Measurements from ENCODE around the gene CBX1. TPM values are rescaled to one million over a fixed set of nuclear protein-coding genes. Genes with fewer than 3 reads are reported as not detected.
A peak's percentile ranks its signal among the peaks of the same experiment; 100 is the strongest.

The CBX1 gene
- 53.5 and 64.6 TPM in 2 replicates for total RNA-seq (2014; rRNA removed; shearing (Covaris generic))

DNA sequence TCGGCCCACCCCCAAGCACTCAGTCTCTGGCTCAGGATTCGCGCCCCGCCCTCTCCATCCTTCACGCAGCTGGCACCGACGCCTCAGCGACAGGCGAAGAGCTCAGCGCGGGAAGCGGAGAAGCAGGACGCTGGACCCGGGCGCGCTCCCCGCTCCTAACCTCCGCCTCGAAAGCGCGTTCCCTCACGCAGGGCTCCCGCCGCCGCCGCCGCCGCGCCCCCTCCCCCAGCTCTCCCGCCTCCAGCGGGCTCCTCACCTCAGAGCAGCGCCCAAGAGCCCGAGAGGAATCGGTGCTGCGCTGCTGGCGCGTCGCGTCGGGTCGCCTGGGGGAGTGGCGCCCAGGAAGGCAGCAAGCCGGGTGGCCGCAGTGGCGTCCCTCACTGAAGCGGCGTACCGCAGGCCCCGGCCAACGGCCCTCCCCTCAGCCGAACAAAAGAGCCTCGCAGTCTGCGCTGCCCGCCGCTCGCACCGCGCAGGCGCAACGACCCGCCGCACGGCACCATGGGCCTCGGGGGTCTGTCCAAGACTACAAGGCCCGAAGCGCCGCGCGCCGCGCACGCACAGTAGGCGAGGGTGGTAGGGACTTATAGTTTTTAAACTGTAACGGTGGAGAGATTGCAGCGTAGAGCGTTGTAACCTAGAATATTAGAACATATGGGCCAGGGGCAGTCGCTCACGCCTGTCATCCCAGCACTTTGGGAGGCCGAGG is at the start of gene CBX1:
TSS of gene CBX1 (minus strand) at position 467 of the 709 bp plus-strand sequence. CDS start 24,474 bp downstream, outside the sequence.
- DNase-seq (ENCODE audit: low read depth), result peak; percentile 91

DNA sequence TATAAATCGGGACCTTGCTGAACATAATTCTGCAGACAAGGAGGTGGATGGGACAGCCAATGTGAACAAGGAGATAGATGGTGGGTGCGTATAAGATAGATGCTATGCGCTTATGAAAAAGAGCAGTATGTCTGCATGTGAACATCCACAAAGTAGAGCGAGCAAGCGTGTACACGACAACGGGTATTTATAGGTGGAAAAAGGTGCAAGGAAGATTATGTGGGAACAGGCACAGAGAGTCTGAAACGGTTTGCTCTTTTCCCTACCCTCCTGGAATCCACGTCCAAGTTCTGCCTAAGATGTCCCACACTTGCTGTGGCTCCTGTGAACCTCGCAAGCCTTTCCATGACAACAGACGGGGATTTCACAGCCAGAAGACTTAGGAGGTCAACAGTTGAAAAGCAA is 49.3 kb upstream of the CBX1 start:
- no peak for DNase-seq (ENCODE audit: low read depth)

DNA sequence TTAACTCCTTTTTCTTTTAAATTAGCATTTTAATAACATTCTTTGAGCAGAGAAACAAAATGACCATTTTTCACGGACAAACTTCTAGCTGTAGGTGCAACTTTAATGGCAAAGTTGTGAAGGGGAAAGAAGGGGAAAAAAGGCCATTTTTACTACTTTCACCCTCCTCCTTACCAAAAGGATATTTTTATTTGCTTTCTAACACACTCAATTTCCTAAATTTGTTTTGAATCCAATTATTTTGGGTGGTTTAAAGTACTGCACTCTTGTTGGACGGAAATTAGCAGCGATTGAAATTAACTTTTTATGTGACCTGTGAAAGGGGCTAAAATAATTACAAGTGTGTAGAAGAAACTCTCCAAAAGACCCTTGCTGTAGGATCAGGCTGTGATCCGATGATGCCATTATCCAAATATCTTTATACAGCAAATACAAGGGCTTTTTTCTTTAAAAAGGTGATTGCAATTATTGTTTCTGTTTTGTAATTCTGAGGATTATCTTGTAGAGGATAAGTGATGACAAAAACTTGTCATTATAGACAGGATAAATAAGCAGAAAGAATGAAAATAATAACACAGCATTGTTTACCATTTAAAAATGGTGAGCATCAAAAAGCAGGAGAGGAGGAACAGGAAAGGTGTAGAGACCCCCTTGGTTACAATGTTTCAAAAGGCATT is 48.6 kb upstream of the CBX1 start:
- DNase-seq (ENCODE audit: low read depth), result no peak

DNA sequence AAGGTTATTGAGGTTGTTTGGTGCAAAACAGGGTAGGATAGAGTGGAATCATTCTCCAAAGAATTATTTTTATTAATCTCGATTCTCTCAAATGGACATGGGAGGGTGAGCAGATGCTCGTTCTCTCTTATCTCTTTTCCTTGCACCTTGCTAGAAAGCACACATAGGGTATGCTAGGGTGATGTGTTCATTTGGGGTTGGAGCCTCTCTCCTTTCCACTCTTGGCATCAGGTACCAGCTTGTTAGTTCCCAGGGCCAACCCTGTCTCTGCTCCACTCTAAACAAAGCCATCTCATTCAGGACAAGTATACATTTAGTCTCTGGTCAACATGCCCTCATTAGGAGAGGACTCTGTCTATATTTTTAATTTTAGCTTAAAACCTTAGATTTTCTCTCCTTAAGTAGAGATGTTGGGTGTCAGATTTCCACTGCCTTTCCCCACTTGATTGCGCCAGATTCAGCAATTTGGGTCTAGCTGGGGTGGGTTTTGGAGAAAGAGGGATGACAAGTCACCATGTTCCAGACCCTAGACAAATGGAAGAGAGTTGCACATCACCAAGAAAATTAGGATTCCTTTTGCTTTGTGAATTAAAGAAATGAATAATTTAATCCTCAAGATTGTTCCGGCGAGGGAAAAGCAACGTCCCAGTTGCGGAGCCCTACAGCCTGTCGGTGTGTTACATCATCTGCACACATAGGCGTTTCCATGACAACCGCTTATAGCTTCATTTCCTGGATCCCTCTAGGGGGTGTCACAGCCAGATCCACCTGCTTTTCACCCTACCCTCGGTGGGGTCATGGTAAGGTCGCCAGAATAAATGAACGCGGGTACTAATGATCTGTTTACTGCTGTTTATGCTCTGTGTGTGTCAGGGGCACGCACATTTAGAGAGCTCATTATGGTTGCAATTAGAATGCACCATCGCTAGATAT is 47.8 kb upstream of the CBX1 start:
- no peak for DNase-seq (ENCODE audit: low read depth)

DNA sequence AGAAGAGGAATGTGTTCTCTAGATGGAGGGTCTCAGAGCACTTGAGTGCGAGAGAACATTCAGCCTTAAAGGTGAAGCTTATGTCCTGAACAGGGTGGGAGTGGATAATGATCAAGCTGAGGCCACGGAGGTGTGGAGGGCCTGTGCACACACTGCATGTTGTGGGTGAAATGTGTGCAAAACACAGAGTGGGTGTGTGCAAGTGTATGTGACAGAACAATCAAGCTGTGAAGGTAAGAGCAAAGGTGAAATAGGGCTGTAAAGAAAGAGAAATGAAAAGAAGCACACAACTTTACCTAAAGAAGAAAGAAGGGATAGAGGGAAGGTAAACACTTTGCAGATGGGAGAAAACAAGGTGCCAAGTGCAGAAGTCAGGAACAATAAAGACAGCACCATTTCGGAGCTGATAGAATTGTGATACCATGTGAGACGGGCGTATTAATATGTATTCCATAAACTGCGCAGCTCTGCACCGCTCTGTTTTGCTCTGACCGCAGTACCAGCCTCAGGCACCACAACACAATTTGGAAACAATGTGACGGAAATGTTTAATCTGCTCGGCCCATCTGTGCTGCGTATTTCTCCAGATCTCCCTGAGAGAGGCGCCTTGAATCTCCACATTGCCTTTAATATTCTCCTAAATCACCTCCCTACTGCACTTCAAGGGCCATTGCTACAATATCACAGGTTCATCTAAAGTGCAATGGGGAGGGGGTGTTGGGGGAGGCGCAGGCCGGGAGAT is 46.9 kb upstream of the CBX1 start:
- peak; percentile 52 for DNase-seq (ENCODE audit: low read depth)

DNA sequence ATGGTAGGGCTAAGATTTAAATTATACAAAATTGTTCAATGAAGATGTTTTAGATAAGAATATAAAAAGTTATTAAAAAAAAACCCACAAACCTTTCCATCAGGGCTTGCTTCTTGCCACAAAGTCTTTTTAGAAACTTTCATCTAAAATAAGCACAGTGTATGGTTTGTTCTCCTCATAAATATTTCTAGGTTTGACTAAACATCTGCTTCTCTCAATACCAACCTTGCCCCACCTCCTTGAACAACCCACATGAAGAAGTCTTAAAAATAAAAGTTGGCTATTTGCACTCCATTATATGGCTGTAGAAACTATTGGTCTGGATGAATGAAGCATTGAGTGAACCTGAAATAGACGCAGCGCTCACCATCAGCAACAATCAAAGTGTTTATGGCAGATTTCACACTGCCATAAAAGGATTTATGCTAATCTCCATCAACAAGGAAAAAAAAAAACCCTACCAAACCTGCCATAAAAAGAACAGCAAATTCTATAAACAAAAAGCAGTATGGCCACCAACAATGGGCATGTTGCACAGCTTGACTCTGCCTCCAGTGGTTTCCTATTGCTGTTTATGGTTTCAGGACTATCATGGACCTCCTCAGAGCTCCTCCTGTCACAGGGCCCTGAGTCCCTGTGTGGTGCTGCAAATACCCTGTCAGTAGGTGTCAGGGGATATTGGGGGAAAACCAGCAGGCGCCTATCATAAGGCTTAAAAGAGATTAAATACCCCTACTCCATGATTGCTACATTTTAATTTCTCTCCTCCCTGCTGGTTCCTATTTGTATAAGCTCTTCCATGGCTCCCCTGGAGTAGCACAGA is 43.9 kb upstream of the CBX1 start:
- DNase-seq (ENCODE audit: low read depth), result no peak

DNA sequence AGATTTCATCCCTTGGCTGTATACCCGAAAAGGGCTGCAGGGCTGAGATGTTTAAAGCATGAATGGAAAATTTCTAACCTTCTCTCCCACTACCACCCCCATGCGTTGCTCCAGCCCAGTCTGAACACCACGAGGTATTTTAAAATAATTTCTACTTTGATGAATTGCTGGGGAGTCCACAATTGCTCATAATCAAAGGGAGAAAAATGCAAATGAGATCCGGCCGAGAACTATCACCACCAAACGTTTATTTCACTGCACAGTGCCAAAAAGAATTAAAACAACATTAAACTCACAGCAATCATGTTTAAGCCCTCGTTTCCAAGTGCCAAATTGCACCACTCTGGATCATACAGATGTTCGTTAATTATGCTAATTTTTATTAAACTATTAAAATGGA is 43.0 kb upstream of the CBX1 start:
- no peak for DNase-seq (ENCODE audit: low read depth)

DNA sequence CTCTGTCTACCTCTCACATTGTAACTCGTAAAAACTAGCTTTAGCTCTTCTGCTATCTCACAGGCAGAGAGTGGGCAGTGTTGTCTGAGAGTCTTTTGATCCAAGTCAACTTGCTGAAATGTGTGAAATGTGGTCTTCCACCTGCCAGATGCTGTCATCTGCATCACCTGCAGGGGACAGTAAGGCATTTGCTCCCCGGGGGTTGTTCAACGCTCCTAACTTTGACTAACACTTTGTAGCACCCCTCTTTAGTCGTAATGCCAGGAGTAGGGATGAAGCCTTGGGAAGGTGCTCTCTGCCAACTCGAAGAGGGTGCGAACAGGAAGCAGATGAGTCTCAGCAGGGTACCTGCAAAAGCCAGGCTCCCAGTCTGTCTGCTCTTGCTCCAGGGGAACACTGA is 42.4 kb upstream of the CBX1 start:
- no peak for DNase-seq (ENCODE audit: low read depth)

DNA sequence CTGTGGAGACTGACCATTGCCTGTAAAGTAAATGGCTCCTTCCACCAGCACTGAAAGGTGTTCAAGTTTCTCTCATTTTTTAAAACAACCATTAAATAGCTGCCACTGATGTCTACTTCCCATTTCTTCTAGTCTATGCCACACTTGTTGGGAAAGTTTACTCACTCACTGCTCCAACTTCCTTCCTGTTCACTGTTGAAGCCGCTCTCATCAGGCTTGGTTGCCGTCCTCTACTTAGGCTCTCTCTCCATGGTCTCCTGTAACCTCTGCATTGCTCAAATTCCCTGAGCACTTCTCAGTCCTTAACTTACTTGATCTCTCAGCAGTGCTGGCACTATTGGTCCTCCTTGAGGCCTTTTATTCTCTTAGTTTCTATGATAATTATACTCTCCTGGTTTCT is 38.7 kb upstream of the CBX1 start:
- DNase-seq (ENCODE audit: low read depth), result no peak

DNA sequence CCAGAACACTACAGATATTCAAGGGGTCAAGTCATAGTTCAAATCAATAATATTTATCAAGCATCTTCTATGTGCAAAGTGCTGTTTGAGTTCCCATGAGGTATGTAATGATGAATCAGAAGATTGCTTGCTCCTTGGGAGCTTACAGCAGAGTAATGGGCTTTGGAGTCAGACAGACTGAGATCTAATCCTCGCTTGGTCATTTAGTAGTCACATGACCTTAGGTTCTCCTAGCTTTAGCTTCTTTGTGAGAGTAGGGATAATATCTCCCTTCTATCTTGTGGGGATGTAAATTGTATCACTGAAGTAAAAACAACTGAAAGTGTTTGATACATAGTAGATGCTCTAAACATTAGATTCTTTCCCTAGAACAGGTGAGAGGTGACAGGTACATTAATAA is 36.4 kb upstream of the CBX1 start:
- DNase-seq (ENCODE audit: low read depth), result no peak

DNA sequence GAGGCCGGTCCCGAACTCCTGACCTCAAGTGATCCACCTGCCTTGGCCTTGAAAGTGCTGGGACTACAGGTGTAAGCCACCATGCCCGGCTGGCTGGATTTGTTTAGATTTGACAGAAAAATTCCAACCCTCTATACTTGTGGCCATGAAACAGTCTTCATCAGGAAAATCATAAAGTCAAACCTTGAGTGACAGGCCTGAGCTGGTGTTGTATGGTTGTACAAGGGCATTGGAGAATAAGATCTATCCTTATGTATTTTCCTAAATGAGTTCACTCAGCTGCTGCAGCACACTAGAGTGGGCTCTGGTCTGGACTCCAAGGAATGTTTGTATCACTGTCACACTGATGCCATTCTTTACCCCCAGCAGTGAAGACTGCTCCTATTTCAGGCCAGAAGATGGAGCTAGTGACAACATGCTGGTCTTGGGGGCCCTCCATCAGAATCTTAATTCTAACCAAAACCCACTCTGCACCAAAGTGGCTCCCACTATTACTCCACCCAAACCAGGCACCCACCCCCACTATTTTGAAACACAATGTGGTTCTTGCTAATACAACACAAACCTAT is 33.7 kb upstream of the CBX1 start:
- DNase-seq (ENCODE audit: low read depth), result peak; percentile 7

DNA sequence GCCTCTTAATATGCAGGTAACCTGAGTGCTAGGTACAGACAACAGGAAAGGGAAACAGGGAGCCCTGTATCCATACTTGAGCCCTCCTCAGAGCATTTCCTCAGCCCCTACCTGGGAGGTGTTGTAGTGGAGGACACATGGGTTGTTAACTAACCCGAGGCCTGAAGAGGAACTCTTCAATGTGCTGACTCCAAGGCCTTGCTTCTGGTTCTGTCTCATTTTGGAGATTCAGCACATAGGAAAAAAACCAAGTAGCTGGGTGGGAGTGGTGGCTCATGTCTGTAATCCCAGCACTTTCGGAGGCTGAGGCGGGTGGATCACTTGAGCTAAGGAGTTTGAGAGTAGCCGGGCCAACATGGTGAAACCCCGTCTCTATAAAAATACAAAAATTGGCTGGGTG is 31.1 kb upstream of the CBX1 start:
- no peak for DNase-seq (ENCODE audit: low read depth)

DNA sequence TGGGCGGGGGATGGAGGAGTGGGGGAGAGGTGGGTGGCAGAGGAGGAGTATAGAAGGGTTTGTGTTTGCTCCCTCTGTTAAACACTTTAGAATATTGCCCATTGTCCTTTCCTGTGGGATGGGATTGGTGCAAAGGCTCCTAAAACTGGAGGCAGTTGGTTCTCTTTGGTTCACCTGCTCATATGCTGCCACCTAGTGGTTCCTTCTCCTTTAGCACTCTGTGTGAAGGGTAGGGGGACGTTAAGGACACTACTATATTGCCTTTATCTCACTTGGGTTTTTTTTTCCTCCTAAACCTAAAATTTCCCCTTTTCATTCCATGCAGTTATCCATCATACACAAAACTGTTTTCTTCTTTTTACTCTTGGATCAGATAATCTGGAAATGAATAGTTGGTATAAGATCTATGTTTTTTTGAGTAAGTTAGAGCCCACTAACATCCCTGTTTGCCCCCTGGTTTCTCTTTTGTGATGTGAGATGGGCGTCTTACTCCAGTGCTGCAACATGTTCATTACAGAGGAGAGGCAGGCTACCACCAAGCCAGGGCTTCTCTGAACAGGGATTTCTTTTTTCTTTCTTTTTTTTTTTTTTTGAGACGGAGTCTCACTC is 30.0 kb upstream of the CBX1 start:
- peak; percentile 64 for DNase-seq (ENCODE audit: low read depth)

DNA sequence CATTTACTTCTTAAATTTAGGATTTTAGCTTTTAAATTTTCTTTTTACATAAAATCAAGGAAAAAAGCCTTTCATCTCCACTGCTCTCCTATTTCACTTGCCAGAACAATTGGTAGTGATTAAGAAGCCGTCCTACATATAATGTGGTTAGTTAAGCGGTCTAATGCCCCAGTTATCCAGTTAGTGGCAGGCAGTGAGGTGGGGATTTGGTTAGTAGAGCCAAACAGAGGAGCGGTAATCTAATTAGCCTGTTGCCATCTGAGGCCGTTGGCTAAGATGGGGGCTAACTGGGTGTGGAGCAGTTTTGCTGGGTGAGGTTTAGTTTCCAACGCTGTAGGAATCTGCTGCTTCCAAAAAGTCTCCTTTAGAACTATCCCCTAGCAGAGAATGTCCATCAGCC is 28.7 kb upstream of the CBX1 start:
- no peak for DNase-seq (ENCODE audit: low read depth)

DNA sequence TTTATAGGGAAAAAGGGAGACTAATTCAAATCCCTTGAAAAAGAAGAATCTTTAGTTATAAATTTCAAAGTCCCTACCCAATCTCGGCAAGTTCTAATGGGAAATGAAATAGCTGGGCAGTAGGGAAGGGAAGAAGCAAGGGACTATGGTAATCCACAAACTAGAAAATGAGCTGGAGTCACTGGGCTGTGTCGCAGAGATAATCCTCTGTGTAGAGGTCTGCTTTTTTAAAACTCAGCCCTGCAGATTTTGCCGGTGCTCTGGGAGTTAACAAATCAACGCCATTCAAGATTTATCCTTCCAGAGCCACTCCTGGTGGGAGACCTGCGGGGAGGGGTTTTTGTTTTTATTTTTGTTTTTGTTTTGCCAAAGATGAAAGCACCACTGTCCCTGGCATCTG is 27.1 kb upstream of the CBX1 start:
- DNase-seq (ENCODE audit: low read depth), result no peak

DNA sequence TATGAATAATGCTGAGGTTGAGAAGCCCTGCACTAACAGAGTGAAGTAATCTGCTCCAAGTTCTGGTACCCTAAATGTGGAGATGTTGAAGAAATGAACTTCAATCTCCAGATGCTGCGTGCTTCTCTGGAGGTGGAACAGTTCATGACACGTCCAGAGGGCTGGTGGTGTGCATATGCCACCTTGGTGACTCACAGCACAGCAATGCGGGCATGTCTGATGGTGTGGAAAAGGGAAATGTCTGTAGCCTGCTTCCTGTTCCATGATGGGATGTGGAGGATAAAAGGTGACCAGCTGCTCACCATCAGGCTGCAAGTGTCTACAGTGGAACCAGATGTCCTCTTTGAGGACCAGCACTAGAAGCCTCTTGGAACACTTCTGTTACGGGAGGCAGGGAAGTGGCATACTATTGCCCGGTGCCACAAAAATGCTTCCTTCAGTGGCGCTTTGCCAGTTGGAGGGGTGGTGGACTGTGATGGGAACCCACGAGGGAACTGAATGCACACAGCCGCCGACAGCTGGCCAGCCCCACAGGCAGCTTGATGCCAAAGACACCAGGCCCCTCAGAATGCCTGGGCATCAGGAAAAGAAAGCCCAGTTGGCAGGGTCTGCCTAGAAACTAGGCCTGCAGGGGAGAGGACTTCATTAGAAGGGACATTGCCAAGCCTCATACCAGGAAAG is 26.2 kb upstream of the CBX1 start:
- peak; percentile 68 for DNase-seq (ENCODE audit: low read depth)

DNA sequence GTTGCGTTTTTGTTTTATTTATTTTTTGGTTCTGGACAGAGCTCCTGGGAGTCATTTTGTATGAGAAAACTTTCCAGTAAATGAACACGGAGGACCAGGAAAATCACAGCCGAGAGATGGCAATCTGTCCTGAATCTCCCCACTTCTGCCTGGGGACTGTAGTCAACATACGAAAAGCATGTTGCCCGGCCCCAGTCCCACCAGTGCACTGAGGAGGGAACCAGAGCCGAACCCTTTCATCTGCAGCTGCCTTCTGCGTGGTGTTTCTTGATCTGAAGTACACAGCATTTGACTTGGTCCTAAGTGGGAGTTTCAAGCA is 25.2 kb upstream of the CBX1 start:
- DNase-seq (ENCODE audit: low read depth), result no peak

DNA sequence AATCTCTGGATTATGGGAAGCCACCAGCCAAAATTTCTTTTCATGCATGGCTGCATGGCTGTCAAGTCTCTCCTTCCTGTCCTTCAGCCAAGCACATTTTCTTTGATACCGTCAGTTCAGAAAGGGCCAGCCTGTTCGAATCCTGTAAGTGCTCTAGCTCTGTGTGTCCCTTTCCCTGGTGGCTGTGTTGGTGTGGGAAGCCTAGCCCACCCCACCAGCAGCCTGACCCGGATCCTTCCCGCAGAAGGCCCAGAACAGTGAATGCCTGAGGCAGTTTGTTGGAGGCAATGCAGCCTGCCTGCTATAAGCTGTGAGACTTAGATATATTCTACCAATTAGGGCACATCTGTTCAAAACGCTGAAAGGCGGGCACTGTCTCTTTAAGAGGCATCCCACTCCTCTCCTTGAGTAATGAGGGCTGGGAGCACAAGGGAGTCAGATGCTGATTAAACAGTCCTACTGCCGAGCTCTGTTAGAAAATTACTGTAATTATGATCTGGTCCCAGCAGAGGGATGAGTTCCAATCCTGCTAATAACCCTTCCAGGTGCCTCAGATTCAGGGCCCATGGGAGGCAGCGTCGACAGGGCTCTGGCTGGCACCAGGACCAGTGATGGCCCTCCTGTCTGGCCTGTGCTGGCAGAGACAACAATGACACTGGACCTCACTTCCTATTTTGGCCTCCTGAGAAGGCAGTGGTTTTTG is 24.7 kb upstream of the CBX1 start:
- DNase-seq (ENCODE audit: low read depth), result no peak

DNA sequence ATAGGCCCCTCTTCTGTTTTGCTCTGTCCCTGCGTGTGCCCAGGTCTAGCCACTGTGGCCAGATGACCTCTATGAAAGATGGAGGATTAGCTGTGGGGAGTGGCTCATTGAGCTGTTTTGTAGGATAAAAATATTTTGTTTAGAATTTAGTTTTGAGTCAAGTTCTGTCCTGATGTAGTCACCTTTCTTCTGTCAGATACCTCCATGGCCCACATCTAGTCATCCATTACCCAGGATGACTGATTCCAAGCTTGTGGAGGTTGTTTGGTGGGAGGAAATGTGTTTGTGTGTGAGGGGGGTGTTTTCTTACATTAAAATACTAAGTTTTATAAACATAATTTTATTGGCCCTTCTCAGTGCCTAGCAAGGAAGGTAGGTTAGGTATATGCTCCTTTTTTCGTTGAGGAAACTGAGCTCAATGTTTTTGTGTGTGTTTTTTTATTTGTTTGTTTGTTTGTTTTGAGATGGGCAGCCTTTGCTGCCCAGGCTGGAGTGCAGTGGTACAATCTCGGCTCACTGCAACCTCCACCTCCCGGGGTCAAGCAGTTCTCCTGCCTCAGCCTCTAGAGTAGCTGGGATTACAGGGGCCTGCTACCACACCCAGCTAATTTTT is 22.6 kb upstream of the CBX1 start:
- no peak for DNase-seq (ENCODE audit: low read depth)

Measured in RPMI7951 (cell line).